ENCODE data around the gene CDH13. TPM values are rescaled to one million over a fixed set of nuclear protein-coding genes. Genes with fewer than 3 reads are reported as not detected.

CDH13 gene
- total and polyA plus RNA-seq, 2 donors (not counting 1 experiment from before 2014, with no cell fraction given) = 27.6 to 96.7 TPM

DNA sequence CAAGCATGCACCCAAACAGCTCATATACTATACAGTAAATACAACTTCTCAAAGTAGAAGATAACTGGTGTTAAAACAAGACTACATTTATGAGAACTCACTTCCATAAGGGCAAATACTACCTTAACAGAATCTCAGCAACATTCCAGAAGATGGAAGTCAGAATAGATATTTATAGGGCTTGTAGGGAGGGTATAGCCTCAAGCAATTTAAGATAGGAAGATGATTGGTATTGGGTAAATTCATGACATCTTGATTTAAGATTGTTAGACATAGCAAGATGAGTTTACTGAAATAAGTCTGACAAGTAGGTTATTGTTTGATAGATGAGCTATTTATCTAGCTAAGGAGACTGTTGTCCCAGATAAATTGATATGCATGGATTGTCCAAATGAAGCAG is 250.2 kb downstream of the CDH13 start:
- no peaks in the 10 kb centered on the region for H3K4me1 ChIP-seq (ENCODE audit: control insufficient read depth, extremely low read depth, insufficient read depth, low read length)
- no peak for DNase-seq (ENCODE audit: low read depth in 2 of 2)
- no peak for TF ChIP-seq EZH2 (IDR thresholded peaks at IDR 0.05; ENCODE audit: low read length, missing control alignments)
- TF ChIP-seq, protein P1, sequence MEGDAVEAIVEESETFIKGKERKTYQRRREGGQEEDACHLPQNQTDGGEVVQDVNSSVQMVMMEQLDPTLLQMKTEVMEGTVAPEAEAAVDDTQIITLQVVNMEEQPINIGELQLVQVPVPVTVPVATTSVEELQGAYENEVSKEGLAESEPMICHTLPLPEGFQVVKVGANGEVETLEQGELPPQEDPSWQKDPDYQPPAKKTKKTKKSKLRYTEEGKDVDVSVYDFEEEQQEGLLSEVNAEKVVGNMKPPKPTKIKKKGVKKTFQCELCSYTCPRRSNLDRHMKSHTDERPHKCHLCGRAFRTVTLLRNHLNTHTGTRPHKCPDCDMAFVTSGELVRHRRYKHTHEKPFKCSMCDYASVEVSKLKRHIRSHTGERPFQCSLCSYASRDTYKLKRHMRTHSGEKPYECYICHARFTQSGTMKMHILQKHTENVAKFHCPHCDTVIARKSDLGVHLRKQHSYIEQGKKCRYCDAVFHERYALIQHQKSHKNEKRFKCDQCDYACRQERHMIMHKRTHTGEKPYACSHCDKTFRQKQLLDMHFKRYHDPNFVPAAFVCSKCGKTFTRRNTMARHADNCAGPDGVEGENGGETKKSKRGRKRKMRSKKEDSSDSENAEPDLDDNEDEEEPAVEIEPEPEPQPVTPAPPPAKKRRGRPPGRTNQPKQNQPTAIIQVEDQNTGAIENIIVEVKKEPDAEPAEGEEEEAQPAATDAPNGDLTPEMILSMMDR (conservative IDR thresholded peaks at IDR 0.05 in 1 of 2, IDR thresholded peaks at IDR 0.05 in 1 of 2; ENCODE audit: low read depth in 1 of 2, low read length in 2 of 2) = no peak
- H3K27me3 ChIP-seq (ENCODE audit: control insufficient read depth, insufficient read depth, low read length) = no peaks in the 10 kb centered on the region
- H3K36me3 ChIP-seq (ENCODE audit: control insufficient read depth, insufficient read depth, low read length) = no peaks in the 10 kb centered on the region
- H3K27ac ChIP-seq (ENCODE audit: insufficient read depth, low read length) = no peak overlapping the region
- no peaks in the 10 kb centered on the region for H4K20me1 ChIP-seq (ENCODE audit: control insufficient read depth, extremely low read depth, insufficient read depth, low read length)
- no peaks in the 10 kb centered on the region for H3K9me3 ChIP-seq (ENCODE audit: control insufficient read depth, insufficient read depth, low read depth, low read length)
- H2AFZ ChIP-seq (ENCODE audit: low read length) = no peak overlapping the region
- no peaks in the 10 kb centered on the region for H3K79me2 ChIP-seq (ENCODE audit: control insufficient read depth, insufficient read depth, low read length)
- H3K4me2 ChIP-seq (ENCODE audit: extremely low read depth, insufficient read depth, low read length) = no peak overlapping the region
- H3K9ac ChIP-seq (ENCODE audit: insufficient read depth, low read length) = no peak overlapping the region
- no peak overlapping the region for H3K4me3 ChIP-seq (replicated peaks in 1 of 4; ENCODE audit: control extremely low read depth in 1 of 4, insufficient read depth in 1 of 4, low read depth in 3 of 4, low read length in 4 of 4)

DNA sequence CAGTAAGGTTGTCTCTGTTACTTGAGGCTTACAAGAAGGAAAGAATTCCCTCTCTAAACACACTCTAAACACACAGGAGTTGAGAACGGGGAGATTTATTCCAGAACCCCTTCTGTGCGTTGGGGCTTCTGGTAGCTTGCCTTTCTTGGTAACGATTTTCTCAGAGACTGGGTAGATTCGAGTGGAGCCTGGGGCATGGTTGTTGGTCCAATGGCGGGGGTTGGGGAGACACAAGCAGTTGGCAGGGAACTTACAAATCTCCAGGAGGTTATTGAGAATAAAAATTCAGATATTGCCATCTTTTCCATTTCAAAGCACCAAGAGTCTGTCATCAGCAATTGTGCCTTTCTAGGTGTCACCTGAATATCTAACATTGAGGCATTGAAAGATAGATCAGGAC is 251.7 kb downstream of the CDH13 start:
- H3K27ac ChIP-seq (ENCODE audit: insufficient read depth, low read length) = no peak overlapping the region
- no peaks in the 10 kb centered on the region for H3K27me3 ChIP-seq (ENCODE audit: control insufficient read depth, insufficient read depth, low read length)
- H3K4me1 ChIP-seq (ENCODE audit: control insufficient read depth, extremely low read depth, insufficient read depth, low read length) = no peaks in the 10 kb centered on the region
- no peak overlapping the region for H3K4me2 ChIP-seq (ENCODE audit: extremely low read depth, insufficient read depth, low read length)
- no peaks in the 10 kb centered on the region for H3K9me3 ChIP-seq (ENCODE audit: control insufficient read depth, insufficient read depth, low read depth, low read length)
- no peak overlapping the region for H2AFZ ChIP-seq (ENCODE audit: low read length)
- no peaks in the 10 kb centered on the region for H3K79me2 ChIP-seq (ENCODE audit: control insufficient read depth, insufficient read depth, low read length)
- H4K20me1 ChIP-seq (ENCODE audit: control insufficient read depth, extremely low read depth, insufficient read depth, low read length) = no peaks in the 10 kb centered on the region
- TF ChIP-seq, protein P1 (conservative IDR thresholded peaks at IDR 0.05 in 1 of 2, IDR thresholded peaks at IDR 0.05 in 1 of 2; ENCODE audit: low read depth in 1 of 2, low read length in 2 of 2) = no peak
- TF ChIP-seq EZH2 (IDR thresholded peaks at IDR 0.05; ENCODE audit: low read length, missing control alignments) = no peak
- no peaks in the 10 kb centered on the region for H3K36me3 ChIP-seq (ENCODE audit: control insufficient read depth, insufficient read depth, low read length)
- H3K4me3 ChIP-seq (replicated peaks in 1 of 4; ENCODE audit: control extremely low read depth in 1 of 4, insufficient read depth in 1 of 4, low read depth in 3 of 4, low read length in 4 of 4) = no peak overlapping the region
- DNase-seq (ENCODE audit: low read depth in 2 of 2) = no peak
- H3K9ac ChIP-seq (ENCODE audit: insufficient read depth, low read length) = no peak overlapping the region

DNA sequence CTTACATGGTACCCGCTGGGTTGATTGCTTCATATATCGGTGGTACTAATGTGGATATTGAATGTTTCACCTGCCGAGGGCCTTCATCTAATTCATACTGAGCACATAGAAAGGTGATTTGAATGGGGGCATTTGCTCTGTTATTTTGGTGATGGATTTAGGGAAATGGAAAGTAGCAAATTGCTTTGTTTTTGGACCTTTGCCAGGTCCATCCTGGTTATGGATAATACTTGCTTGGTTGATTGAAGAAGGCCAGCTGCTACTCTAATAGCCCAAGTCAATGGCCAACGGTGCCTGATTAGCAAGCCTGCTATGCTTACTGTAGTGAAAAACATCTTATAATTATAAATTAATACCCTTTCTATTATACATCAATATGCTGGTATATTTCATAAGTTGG is 253.6 kb downstream of the CDH13 start:
- Histone ChIP-seq H3K9ac (ENCODE audit: insufficient read depth, low read length) (no peak overlapping the region), H3K4me3 (replicated peaks in 1 of 4; ENCODE audit: control extremely low read depth in 1 of 4, insufficient read depth in 1 of 4, low read depth in 3 of 4, low read length in 4 of 4) (no peak overlapping the region), H3K9me3 (ENCODE audit: control insufficient read depth, insufficient read depth, low read depth, low read length) (no peaks in the 10 kb centered on the region), H3K27me3 (ENCODE audit: control insufficient read depth, insufficient read depth, low read length) (no peaks in the 10 kb centered on the region), H3K4me2 (ENCODE audit: extremely low read depth, insufficient read depth, low read length) (no peak overlapping the region), H3K27ac (ENCODE audit: insufficient read depth, low read length) (no peak overlapping the region), H2AFZ (ENCODE audit: low read length) (no peak overlapping the region), H3K79me2 (ENCODE audit: control insufficient read depth, insufficient read depth, low read length) (no peaks in the 10 kb centered on the region), H3K36me3 (ENCODE audit: control insufficient read depth, insufficient read depth, low read length) (no peaks in the 10 kb centered on the region), H4K20me1 (ENCODE audit: control insufficient read depth, extremely low read depth, insufficient read depth, low read length) (no peaks in the 10 kb centered on the region), H3K4me1 (ENCODE audit: control insufficient read depth, extremely low read depth, insufficient read depth, low read length) (no peaks in the 10 kb centered on the region)
- no peak for DNase-seq (ENCODE audit: low read depth in 2 of 2)
- TF ChIP-seq, protein P1 (conservative IDR thresholded peaks at IDR 0.05 in 1 of 2, IDR thresholded peaks at IDR 0.05 in 1 of 2; ENCODE audit: low read depth in 1 of 2, low read length in 2 of 2) = no peak
- TF ChIP-seq EZH2 (IDR thresholded peaks at IDR 0.05; ENCODE audit: low read length, missing control alignments) = no peak

Measured in fibroblast of lung (primary cell).